ENCODE data around the gene THBS2.

Gene THBS2

GRCh38 chr6:169244684-169245383 lies 8.8 kb downstream of the THBS2 start:
- DNase-seq (ENCODE audit: extremely low spot score), result no peak
- TF ChIP-seq CTCF (IDR thresholded peaks at IDR 0.05; ENCODE audit: control extremely low read depth, extremely low read depth, low read depth, missing control alignments), result no peak
- CTCF ChIA-PET, result no interaction called here
- POLR2A ChIA-PET, result no interaction called here

GRCh38 chr6:169243661-169244060 lies 10.0 kb downstream of the THBS2 start:
- DNase-seq (ENCODE audit: extremely low spot score), result no peak
- POLR2A ChIA-PET, result no interaction called here
- TF ChIP-seq CTCF (IDR thresholded peaks at IDR 0.05; ENCODE audit: control extremely low read depth, extremely low read depth, low read depth, missing control alignments), result no peak
- CTCF ChIA-PET, result no interaction called here

- no peak for DNase-seq (ENCODE audit: extremely low spot score)
- POLR2A ChIA-PET, result no interaction called here
- CTCF ChIA-PET, result no interaction called here
- no peak for TF ChIP-seq CTCF (IDR thresholded peaks at IDR 0.05; ENCODE audit: control extremely low read depth, extremely low read depth, low read depth, missing control alignments)
These were observed 10.5 kb downstream of the THBS2 start for GRCh38 chr6:169243186-169243585.

GRCh38 chr6:169241688-169242350 lies 11.8 kb downstream of the THBS2 start:
- no peak for DNase-seq (ENCODE audit: extremely low spot score)
- ChIA-PET CTCF (no interaction called here), POLR2A (no interaction called here)
- no peak for TF ChIP-seq CTCF (IDR thresholded peaks at IDR 0.05; ENCODE audit: control extremely low read depth, extremely low read depth, low read depth, missing control alignments)

- ChIA-PET POLR2A (no interaction called here), CTCF (no interaction called here)
- no peak for TF ChIP-seq CTCF (IDR thresholded peaks at IDR 0.05; ENCODE audit: control extremely low read depth, extremely low read depth, low read depth, missing control alignments)
- no peak for DNase-seq (ENCODE audit: extremely low spot score)
These were observed 12.9 kb downstream of the THBS2 start for GRCh38 chr6:169240591-169241390.

GRCh38 chr6:169240125-169240524 lies 13.5 kb downstream of the THBS2 start:
- TF ChIP-seq CTCF (IDR thresholded peaks at IDR 0.05; ENCODE audit: control extremely low read depth, extremely low read depth, low read depth, missing control alignments), result no peak
- POLR2A ChIA-PET, result no interaction called here
- no peak for DNase-seq (ENCODE audit: extremely low spot score)
- CTCF ChIA-PET, result no interaction called here
